ENCODE data around the gene PCDHGA10. TPM values are rescaled to one million over a fixed set of nuclear protein-coding genes. Genes with fewer than 3 reads are reported as not detected.
"Not testable (repeated sequence)": the region's sequence is repeated elsewhere in the genome, so short reads cannot be mapped to it uniquely, and the experiment has no call there.

PCDHGA10 gene
- total RNA-seq, 2 donors from 2014 or later = 0.10 to 0.18 TPM

- ATAC-seq (no peak), DNase-seq (no peak)
- H3K4me1 Mint-ChIP-seq = no peaks in the 10 kb centered on the region
- H3K27ac Mint-ChIP-seq = peak overlapping the region; percentile 65
- peaks cover 9% of the 10 kb centered on the region for H3K9me3 ChIP-seq (ENCODE audit: control insufficient read depth, low read length, poor library complexity, severe bottlenecking)
- H3K36me3 Mint-ChIP-seq (ENCODE audit: low read depth) = peaks cover 7% of the 10 kb centered on the region
- no peak overlapping the region for H3K4me3 Mint-ChIP-seq
- peaks cover 72% of the 10 kb centered on the region for H3K27me3 Mint-ChIP-seq
Measured at GRCh38 chr5:141421489-141421855, 8.7 kb downstream of the PCDHGA10 start.

- Mint-ChIP-seq H3K4me1 (no peaks in the 10 kb centered on the region), H3K27ac (no peak overlapping the region), H3K27me3 (peaks cover 70% of the 10 kb centered on the region), H3K4me3 (no peak overlapping the region), H3K36me3 (ENCODE audit: low read depth) (peaks cover 7% of the 10 kb centered on the region)
- no peak for DNase-seq
- no peak for ATAC-seq
- H3K9me3 ChIP-seq (ENCODE audit: control insufficient read depth, low read length, poor library complexity, severe bottlenecking) = peaks cover 9% of the 10 kb centered on the region
Measured at GRCh38 chr5:141422742-141423291, 10.0 kb downstream of the PCDHGA10 start.

GRCh38 chr5:141427783-141428426 is 15.1 kb downstream of the PCDHGA10 start:
- no peak overlapping the region for H3K4me3 Mint-ChIP-seq
- H3K27ac Mint-ChIP-seq = no peak overlapping the region
- H3K27me3 Mint-ChIP-seq = peaks cover 58% of the 10 kb centered on the region

GRCh38 chr5:141430332-141431113 is 17.7 kb downstream of the PCDHGA10 start, which contains the start of gene PCDHGA12:
Gene PCDHGA12, plus strand, starts transcription at chr5:141430507. Its CDS starts 253 bp downstream, at chr5:141430760.
- no peak for DNase-seq
- Mint-ChIP-seq H3K27me3 (peaks cover 58% of the 10 kb centered on the region), H3K4me1 (no peaks in the 10 kb centered on the region), H3K36me3 (ENCODE audit: low read depth) (peaks cover 4% of the 10 kb centered on the region), H3K27ac (peak within 1 kb of the TSS; percentile 8), H3K4me3 (peak within 1 kb of the TSS; percentile 67)
- peaks cover 8% of the 10 kb centered on the region for H3K9me3 ChIP-seq (ENCODE audit: control insufficient read depth, low read length, poor library complexity, severe bottlenecking)
- peak; percentile 37 for ATAC-seq

More at GRCh38 chr5:141427783-141428426, 15.1 kb downstream of the PCDHGA10 start:
- H3K4me1 Mint-ChIP-seq = no peaks in the 10 kb centered on the region
- peaks cover 6% of the 10 kb centered on the region for H3K36me3 Mint-ChIP-seq (ENCODE audit: low read depth)
- H3K9me3 ChIP-seq (ENCODE audit: control insufficient read depth, low read length, poor library complexity, severe bottlenecking) = peaks cover 8% of the 10 kb centered on the region
- no peak for ATAC-seq
- no peak for DNase-seq

- Mint-ChIP-seq H3K4me3 (no peak overlapping the region), H3K36me3 (ENCODE audit: low read depth) (peaks cover 4% of the 10 kb centered on the region), H3K27ac (peak overlapping the region; percentile 8), H3K4me1 (no peaks in the 10 kb centered on the region), H3K27me3 (peaks cover 53% of the 10 kb centered on the region)
- DNase-seq (no peak), ATAC-seq (no peak)
- peaks cover 8% of the 10 kb centered on the region for H3K9me3 ChIP-seq (ENCODE audit: control insufficient read depth, low read length, poor library complexity, severe bottlenecking)
Measured at GRCh38 chr5:141431286-141431685, 18.5 kb downstream of the PCDHGA10 start.

GRCh38 chr5:141432308-141432707 is 19.5 kb downstream of the PCDHGA10 start:
- DNase-seq; H3K9me3 ChIP-seq (ENCODE audit: control insufficient read depth, low read length, poor library complexity, severe bottlenecking); ATAC-seq; H3K4me1 Mint-ChIP-seq; H3K36me3 Mint-ChIP-seq (ENCODE audit: low read depth): not testable (repeated sequence)
- peak overlapping the region; percentile 10 for H3K4me3 Mint-ChIP-seq
- peaks cover 51% of the 10 kb centered on the region for H3K27me3 Mint-ChIP-seq
- H3K27ac Mint-ChIP-seq = peak overlapping the region; percentile 8

- H3K27ac Mint-ChIP-seq = not testable (repeated sequence)
- peaks cover 52% of the 10 kb centered on the region for H3K27me3 Mint-ChIP-seq
Measured at GRCh38 chr5:141432726-141433125, 19.9 kb downstream of the PCDHGA10 start.

GRCh38 chr5:141434006-141434405 is 21.2 kb downstream of the PCDHGA10 start:
- DNase-seq = no peak
- peaks cover 47% of the 10 kb centered on the region for H3K27me3 Mint-ChIP-seq
- peaks cover 5% of the 10 kb centered on the region for H3K9me3 ChIP-seq (ENCODE audit: control insufficient read depth, low read length, poor library complexity, severe bottlenecking)
- peaks cover 4% of the 10 kb centered on the region for H3K36me3 Mint-ChIP-seq (ENCODE audit: low read depth)
- no peak overlapping the region for H3K27ac Mint-ChIP-seq
- H3K4me3 Mint-ChIP-seq = no peak overlapping the region
- ATAC-seq = no peak
- no peaks in the 10 kb centered on the region for H3K4me1 Mint-ChIP-seq

More at GRCh38 chr5:141432726-141433125, 19.9 kb downstream of the PCDHGA10 start:
- ATAC-seq; H3K36me3 Mint-ChIP-seq (ENCODE audit: low read depth); H3K4me1 Mint-ChIP-seq; DNase-seq; H3K9me3 ChIP-seq (ENCODE audit: control insufficient read depth, low read length, poor library complexity, severe bottlenecking): not testable (repeated sequence)
- peak overlapping the region; percentile 2 for H3K4me3 Mint-ChIP-seq

GRCh38 chr5:141437221-141437620 is 24.4 kb downstream of the PCDHGA10 start:
- H3K9me3 ChIP-seq (ENCODE audit: control insufficient read depth, low read length, poor library complexity, severe bottlenecking) = no peaks in the 10 kb centered on the region
- peaks cover 42% of the 10 kb centered on the region for H3K27me3 Mint-ChIP-seq
- ATAC-seq (no peak), DNase-seq (no peak)
- H3K27ac Mint-ChIP-seq = no peak overlapping the region
- no peaks in the 10 kb centered on the region for H3K36me3 Mint-ChIP-seq (ENCODE audit: low read depth)
- H3K4me1 Mint-ChIP-seq = no peaks in the 10 kb centered on the region
- H3K4me3 Mint-ChIP-seq = no peak overlapping the region

- no peaks in the 10 kb centered on the region for H3K9me3 ChIP-seq (ENCODE audit: control insufficient read depth, low read length, poor library complexity, severe bottlenecking)
- H3K4me1 Mint-ChIP-seq = no peaks in the 10 kb centered on the region
- DNase-seq (no peak), ATAC-seq (no peak)
- H3K27me3 Mint-ChIP-seq = peaks cover 32% of the 10 kb centered on the region
- H3K4me3 Mint-ChIP-seq = no peak overlapping the region
- H3K36me3 Mint-ChIP-seq (ENCODE audit: low read depth) = peaks cover under 1% of the 10 kb centered on the region
- no peak overlapping the region for H3K27ac Mint-ChIP-seq
Measured at GRCh38 chr5:141439411-141440141, 26.8 kb downstream of the PCDHGA10 start.

- no peak for ATAC-seq
- Mint-ChIP-seq H3K27me3 (peaks cover 38% of the 10 kb centered on the region), H3K4me1 (no peaks in the 10 kb centered on the region), H3K4me3 (no peak overlapping the region), H3K36me3 (ENCODE audit: low read depth) (peaks cover 2% of the 10 kb centered on the region), H3K27ac (no peak overlapping the region)
- DNase-seq = no peak
- no peaks in the 10 kb centered on the region for H3K9me3 ChIP-seq (ENCODE audit: control insufficient read depth, low read length, poor library complexity, severe bottlenecking)
Measured at GRCh38 chr5:141440341-141440740, 27.6 kb downstream of the PCDHGA10 start.

- H3K27ac Mint-ChIP-seq = no peak overlapping the region
- no peaks in the 10 kb centered on the region for H3K4me1 Mint-ChIP-seq
- peaks cover 44% of the 10 kb centered on the region for H3K27me3 Mint-ChIP-seq
Measured at GRCh38 chr5:141441571-141442170, 28.9 kb downstream of the PCDHGA10 start.

More at GRCh38 chr5:141441571-141442170, 28.9 kb downstream of the PCDHGA10 start:
- Mint-ChIP-seq H3K36me3 (ENCODE audit: low read depth) (peaks cover 2% of the 10 kb centered on the region), H3K4me3 (no peak overlapping the region)
- H3K9me3 ChIP-seq (ENCODE audit: control insufficient read depth, low read length, poor library complexity, severe bottlenecking) = no peaks in the 10 kb centered on the region
- DNase-seq (no peak), ATAC-seq (no peak)
